Keratinocyte (primary cell): ENCODE data around the gene PARD3B.

ENCODE experiments used
- CTCF ChIP-seq, 3 experiments: IDR thresholded peaks in 1 of 3; conservative IDR thresholded peaks in 1 of 3; optimal IDR thresholded peaks in 1 of 3; 2 replicates in 2 of 3; 3 replicates in 1 of 3; pipeline versions ENCODE3 to v1.5.1; 2011; ENCODE audit warnings: low read length in 3 of 3, mild to moderate bottlenecking in 3 of 3, moderate library complexity in 2 of 3, control low read depth in 1 of 3, inconsistent platforms in 1 of 3; ENCODE audit not compliant: insufficient read depth in 2 of 3; ENCODE audit errors: extremely low read depth in 1 of 3
- EZH2 ChIP-seq: IDR thresholded peaks from one replicate; pipeline ENCODE4 v1.6.1; 2012; ENCODE audit warnings: inconsistent platforms, mild to moderate bottlenecking, low read length, moderate library complexity

GRCh38 chr2:205333351-205333750 lies 788.1 kb downstream of the PARD3B start:
- TF ChIP-seq EZH2 (no peak), CTCF (optimal IDR thresholded peaks at IDR 0.05 in 1 of 3, IDR thresholded peaks at IDR 0.05 in 1 of 3, conservative IDR thresholded peaks at IDR 0.05 in 1 of 3; ENCODE audit: extremely low read depth in 1 of 3, insufficient read depth in 2 of 3, low read length in 3 of 3) (no peak)
